GM23338 (cell line): ENCODE data around the gene PTPRC. TPM values are rescaled to one million over a fixed set of nuclear protein-coding genes. Genes with fewer than 3 reads are reported as not detected.

Source experiments
- ATAC-seq: fragments of 200-7000 bp; cut with Tn5 transposase; 3 replicates; pipeline ENCODE4 v1.9.1; 2020
- DNase-seq: peaks from one replicate; pipeline ENCODE4 v3.0.0-alpha.2; 2015; ENCODE audit warnings: low spot score
- H2AFZ ChIP-seq: fragments of 200-600 bp; sonication (generic); 2 replicates; pipeline ENCODE4 v1.8.0; 2016; ENCODE audit warnings: antibody characterized with exemption, mild to moderate bottlenecking, moderate library complexity
- H3F3A ChIP-seq: fragments of 200-600 bp; sonication (generic); replicated peaks from 2 replicates; pipeline ENCODE4 v1.8.0; 2017; ENCODE audit warnings: antibody characterized with exemption, mixed run types, low read depth
- H3K27ac ChIP-seq: fragments of 200-600 bp; sonication (generic); 2 replicates; pipeline ENCODE4 v1.6.1; 2016; ENCODE audit warnings: low read depth
- H3K27me3 ChIP-seq: fragments of 200-600 bp; sonication (generic); 2 replicates; pipeline ENCODE4 v1.8.0; 2016; ENCODE audit warnings: mild to moderate bottlenecking, mixed run types, moderate library complexity; ENCODE audit not compliant: insufficient read depth
- H3K36me3 ChIP-seq: fragments of 200-600 bp; sonication (generic); 2 replicates; pipeline ENCODE4 v1.8.0; 2016; ENCODE audit warnings: mild to moderate bottlenecking; ENCODE audit not compliant: insufficient read depth
- H3K4me1 ChIP-seq: fragments of 200-600 bp; sonication (generic); 2 replicates; pipeline ENCODE4 v1.8.0; 2016; ENCODE audit warnings: mild to moderate bottlenecking, moderate library complexity; ENCODE audit not compliant: insufficient read depth
- H3K4me2 ChIP-seq: fragments of 200-600 bp; sonication (generic); 2 replicates; pipeline ENCODE4 v1.7.1; 2017; ENCODE audit warnings: mixed run types
- H3K4me3 ChIP-seq: fragments of 200-600 bp; sonication (generic); 2 replicates; pipeline ENCODE4 v1.6.1; 2016; ENCODE audit warnings: mixed run types
- H3K79me2 ChIP-seq: fragments of 200-600 bp; sonication (generic); replicated peaks from 2 replicates; pipeline ENCODE4 v1.8.0; 2017; ENCODE audit warnings: mild to moderate bottlenecking; ENCODE audit not compliant: insufficient read depth
- H3K9me2 ChIP-seq: fragments of 200-600 bp; sonication (generic); 2 replicates; pipeline ENCODE4 v1.8.0; 2017; ENCODE audit not compliant: insufficient read depth
- H4K20me1 ChIP-seq: fragments of 200-600 bp; sonication (generic); replicated peaks from 2 replicates; pipeline ENCODE4 v1.8.0; 2017; ENCODE audit warnings: mild to moderate bottlenecking; ENCODE audit not compliant: insufficient read depth
- H3K27ac Mint-ChIP-seq: 2 replicates; pipeline ENCODE4 v1.8.0; 2020; ENCODE audit warnings: inconsistent platforms, mild to moderate bottlenecking, moderate library complexity, mixed read lengths
- H3K27me3 Mint-ChIP-seq: 3 replicates; pipeline ENCODE4 v1.8.0; 2022; ENCODE audit warnings: low read depth, mild to moderate bottlenecking, moderate library complexity, mixed read lengths, inconsistent platforms; ENCODE audit not compliant: insufficient read depth, poor library complexity
- H3K36me3 Mint-ChIP-seq: 3 replicates; pipeline ENCODE4 v1.8.0; 2021; ENCODE audit warnings: low read depth, mild to moderate bottlenecking, inconsistent platforms, moderate library complexity, mixed read lengths
- H3K4me1 Mint-ChIP-seq: 3 replicates; pipeline ENCODE4 v1.8.0; 2020; ENCODE audit warnings: mild to moderate bottlenecking, inconsistent platforms, mixed read lengths
- H3K4me3 Mint-ChIP-seq: 3 replicates; pipeline ENCODE4 v1.8.0; 2021; ENCODE audit warnings: moderate library complexity, mild to moderate bottlenecking, inconsistent platforms, mixed read lengths
- H3K9me3 Mint-ChIP-seq: 3 replicates; pipeline ENCODE4 v1.8.0; 2020; ENCODE audit warnings: moderate library complexity, mild to moderate bottlenecking, inconsistent platforms, mixed read lengths
- CREB1 ChIP-seq: fragments of 250-450 bp; sonication (Bioruptor Pico); IDR thresholded peaks from 2 replicates; pipeline ENCODE4 v1.5.0; 2020; ENCODE audit warnings: low read depth, mild to moderate bottlenecking, moderate library complexity
- CTCF ChIP-seq, 2 experiments: fragments of 200-600 bp in 1 of 2; sonication (generic) in 1 of 2; conservative IDR thresholded peaks; 2 replicates each; pipeline versions ENCODE4 v1.5.1 to v1.6.1; 2016 to 2017; ENCODE audit warnings: antibody characterized with exemption in 2 of 2, low read depth in 2 of 2, mild to moderate bottlenecking in 2 of 2, moderate library complexity in 1 of 2
- ETS1 ChIP-seq: IDR thresholded peaks from 2 replicates; pipeline ENCODE4 v1.6.1; 2016; ENCODE audit warnings: antibody characterized with exemption
- EZH2 ChIP-seq: fragments of 200-600 bp; sonication (generic); IDR thresholded peaks from one replicate; pipeline ENCODE4 v1.8.0; 2017; ENCODE audit warnings: antibody characterized with exemption, mild to moderate bottlenecking, low read depth; ENCODE audit not compliant: unreplicated experiment
- JUNB ChIP-seq: IDR thresholded peaks from one replicate; pipeline ENCODE4 v1.6.1; 2016; ENCODE audit warnings: antibody characterized with exemption; ENCODE audit not compliant: unreplicated experiment
- POLR2AphosphoS5 ChIP-seq: IDR thresholded peaks from 2 replicates; pipeline ENCODE4 v1.6.1; 2016; ENCODE audit warnings: antibody characterized with exemption, low read depth
- STAT1 ChIP-seq: IDR thresholded peaks from one replicate; pipeline ENCODE4 v1.6.1; 2016; ENCODE audit warnings: antibody characterized with exemption; ENCODE audit not compliant: unreplicated experiment
- ZNF114 ChIP-seq: fragments of 250-450 bp; sonication (Bioruptor Pico); IDR thresholded peaks from 2 replicates; pipeline ENCODE4 v1.5.0; 2020; ENCODE audit warnings: mild to moderate bottlenecking, moderate library complexity
- ZNF331 ChIP-seq: fragments of 250-450 bp; sonication (Bioruptor Pico); IDR thresholded peaks from 2 replicates; pipeline ENCODE4 v1.5.0; 2020; ENCODE audit warnings: low read depth, mild to moderate bottlenecking, moderate library complexity
- ZNF462 ChIP-seq: fragments of 250-450 bp; sonication (Bioruptor Pico); IDR thresholded peaks from 2 replicates; pipeline ENCODE4 v1.5.0; 2020; ENCODE audit warnings: mild to moderate bottlenecking, moderate library complexity
- polyA plus RNA-seq: library from polyadenylated mRNA; unstranded; fragments of >200 nt; fragmentation: Nextera tagmentation; extraction: Ambion mirVana; gene quantifications from 2 replicates; pipeline ENCODE4 v1.2.1, GENCODE V29; 2016
- total RNA-seq: library from RNA; depleted of rRNA; stranded (reverse); fragments of >200 nt; shearing (Covaris generic); gene quantifications from 2 replicates; pipeline ENCODE4 v1.2.3, GENCODE V29; 2014

Gene PTPRC
- total and polyA plus RNA-seq, 2 experiments from 2014 or later, result 0.10 to 0.52 TPM

- Mint-ChIP-seq H3K36me3 (peaks cover 24% of the 10 kb centered on the region), H3K9me3 (peaks cover 33% of the 10 kb centered on the region), H3K27me3 (no peaks in the 10 kb centered on the region), H3K4me1 (no peaks in the 10 kb centered on the region), H3K27ac (no peak overlapping the region), H3K4me3 (no peak overlapping the region)
- Histone ChIP-seq H3K4me2 (no peak overlapping the region), H3K4me3 (no peak overlapping the region), H2AFZ (no peak overlapping the region), H3K27ac (no peak overlapping the region), H4K20me1 (no peaks in the 10 kb centered on the region), H3K27me3 (no peaks in the 10 kb centered on the region), H3K4me1 (no peaks in the 10 kb centered on the region), H3K9me2 (no peaks in the 10 kb centered on the region), H3K36me3 (no peaks in the 10 kb centered on the region), H3F3A (no peaks in the 10 kb centered on the region), H3K79me2 (no peaks in the 10 kb centered on the region)
- no peak for ATAC-seq
- TF ChIP-seq CTCF (conservative IDR thresholded peaks at IDR 0.05; ENCODE audit: low read depth in 2 of 2) (peak in 1 of 2 experiments; percentile 39; a peak in 2 of 4 replicates), POLR2AphosphoS5 (no peak)
- DNase-seq, result no peak
Observed at GRCh38 chr1:198798923-198799386, 160.1 kb downstream of the PTPRC start.

- DNase-seq (no peak), ATAC-seq (no peak)
- no peaks in the 10 kb centered on the region for H4K20me1 ChIP-seq
- Mint-ChIP-seq H3K9me3 (no peaks in the 10 kb centered on the region; the same call in 2 of the 3 replicates), H3K4me1 (no peaks in the 10 kb centered on the region), H3K27ac (no peak overlapping the region), H3K27me3 (no peaks in the 10 kb centered on the region), H3K36me3 (no peaks in the 10 kb centered on the region), H3K4me3 (no peak overlapping the region)
- no peak overlapping the region for H3K4me2 ChIP-seq
- H3K79me2 ChIP-seq, result no peaks in the 10 kb centered on the region
- no peaks in the 10 kb centered on the region for H3K9me2 ChIP-seq
- H3K36me3 ChIP-seq, result no peaks in the 10 kb centered on the region
- H3K27ac ChIP-seq, result no peak overlapping the region
- H3K27me3 ChIP-seq, result no peaks in the 10 kb centered on the region
- H3K4me3 ChIP-seq, result no peak overlapping the region
- no peaks in the 10 kb centered on the region for H3K4me1 ChIP-seq
- H3F3A ChIP-seq, result no peaks in the 10 kb centered on the region
- H2AFZ ChIP-seq, result no peak overlapping the region
- TF ChIP-seq EZH2 (no peak), ZNF114 (CRISPR knock-in tag) (no peak), ETS1 (no peak), ZNF462 (CRISPR knock-in tag) (no peak), CREB1 (CRISPR knock-in tag) (no peak), ZNF331 (CRISPR knock-in tag) (no peak), STAT1 (no peak), JUNB (no peak), POLR2AphosphoS5 (no peak)
Observed at GRCh38 chr1:198805498-198806151, 166.8 kb downstream of the PTPRC start.
